Cardiac septum (tissue), 1 donor: ENCODE measurements around the gene AMD1. TPM values are rescaled to one million over a fixed set of nuclear protein-coding genes. Genes with fewer than 3 reads are reported as not detected.
"Not testable (repeated sequence)": the region's sequence is repeated elsewhere in the genome, so short reads cannot be mapped to it uniquely, and the experiment has no call there.

Source experiments
- DNase-seq: peaks from one replicate; pipeline ENCODE4 v3.0.0-alpha.2; 2020; ENCODE audit warnings: low spot score
- intact Hi-C: fragments of 100-400 bp; cut with DNase I; formaldehyde crosslinking; loops from one replicate; pipeline ENCODE4 v1.14.0; 2022
- total RNA-seq: library from RNA; stranded (reverse); fragmentation: NEBNext Ultra II Directional; extraction: Animal tissue kit (Norgen Biotek cat#: 25700); gene quantifications from one replicate; pipeline ENCODE4 v1.2.1, GENCODE V29; 2021
- donor health status: DM: no; HTN: no; CAD: no.

Gene AMD1
- total RNA-seq, 1 donor from 2014 or later, result 46.0 TPM

- intact Hi-C loops, result loop anchor here (5.0 to 10.0 kb wide), 4 partner anchors 81 to 349 kb away; partner anchors contain the start of genes GTF3C6 and RPF2
- peak; percentile 93 for DNase-seq
These were observed 1.7 kb downstream of the AMD1 start for GRCh38 chr6:110876170-110876773.

- no peak for DNase-seq
- intact Hi-C loops, result loop anchor here (5.0 to 10.0 kb wide), 4 partner anchors 80 to 350 kb away; partner anchors contain the start of genes GTF3C6 and RPF2
These were observed 2.4 kb downstream of the AMD1 start for GRCh38 chr6:110876806-110877564.

- intact Hi-C loops, result loop anchor here (5.0 to 10.0 kb wide), 4 partner anchors 80 to 350 kb away; partner anchors contain the start of genes GTF3C6 and RPF2
These were observed 3.0 kb downstream of the AMD1 start for GRCh38 chr6:110877569-110877968.

GRCh38 chr6:110878751-110879522 lies 4.4 kb downstream of the AMD1 start:
- intact Hi-C loops, result loop anchor here (5.0 to 10.0 kb wide), 4 partner anchors 78 to 352 kb away; partner anchors contain the start of genes GTF3C6 and RPF2
- no peak for DNase-seq

More at GRCh38 chr6:110877569-110877968, 3.0 kb downstream of the AMD1 start:
- no peak for DNase-seq

- no peak for DNase-seq
- intact Hi-C loops, result no loop called here
These were observed 6.1 kb downstream of the AMD1 start for GRCh38 chr6:110880651-110881050.

GRCh38 chr6:110881546-110882273 lies 7.1 kb downstream of the AMD1 start:
- intact Hi-C loops, result no loop called here
- no peak for DNase-seq

- intact Hi-C loops, result no loop called here
These were observed 7.7 kb downstream of the AMD1 start for GRCh38 chr6:110882274-110882619.

GRCh38 chr6:110882824-110883554 lies 8.4 kb downstream of the AMD1 start:
- intact Hi-C loops, result no loop called here
- DNase-seq, result no peak

More at GRCh38 chr6:110882274-110882619, 7.7 kb downstream of the AMD1 start:
- DNase-seq, result no peak

- intact Hi-C loops, result no loop called here
- DNase-seq, result no peak
These were observed 9.7 kb downstream of the AMD1 start for GRCh38 chr6:110884321-110884720.

GRCh38 chr6:110885526-110885925 lies 10.9 kb downstream of the AMD1 start:
- DNase-seq, result no peak
- intact Hi-C loops, result no loop called here

- intact Hi-C loops, result no loop called here
- no peak for DNase-seq
These were observed 12.1 kb downstream of the AMD1 start for GRCh38 chr6:110886555-110887167.

GRCh38 chr6:110890288-110890687 lies 15.7 kb downstream of the AMD1 start:
- intact Hi-C loops, result no loop called here
- DNase-seq, result no peak

GRCh38 chr6:110895907-110896608 lies 21.5 kb downstream of the AMD1 start:
- DNase-seq, result no peak
- intact Hi-C loops, result no loop called here

GRCh38 chr6:110897433-110897832 lies 22.8 kb downstream of the AMD1 start:
- intact Hi-C loops, result no loop called here
- no peak for DNase-seq

- DNase-seq, result no peak
- intact Hi-C loops, result no loop called here
These were observed 23.5 kb downstream of the AMD1 start for GRCh38 chr6:110898111-110898510.

GRCh38 chr6:110900028-110900598 lies 25.5 kb downstream of the AMD1 start:
- intact Hi-C loops, result no loop called here
- DNase-seq, result no peak

GRCh38 chr6:110901601-110902000 lies 27.0 kb downstream of the AMD1 start:
- DNase-seq, intact Hi-C loops: not testable (repeated sequence)
